ENCODE data around the gene TNS3. TPM values are rescaled to one million over a fixed set of nuclear protein-coding genes. Genes with fewer than 3 reads are reported as not detected.

The TNS3 gene
- total RNA-seq, 1 experiment from 2014 or later, result 533 TPM

- in situ Hi-C loops (cut with HindIII; ENCODE audit: low pct_unique_long_range_greater_than_20kb, low sequenced_read_pairs), result no loop called here
- no TSS peak for BruUV-seq (replicated peaks)
Observed at GRCh38 chr7:47244692-47245091, 337.2 kb downstream of the TNS3 start.

More at GRCh38 chr7:47244692-47245091, 337.2 kb downstream of the TNS3 start:
- Histone ChIP-seq H3K27me3 (ENCODE audit: control insufficient read depth, insufficient read depth, low read length) (no peaks in the 10 kb centered on the region; the same call in 1 of the 2 replicates), H3K36me3 (ENCODE audit: control insufficient read depth, insufficient read depth, low read length) (no peaks in the 10 kb centered on the region), H3K27ac (ENCODE audit: low read length) (no peak overlapping the region), H3K4me1 (ENCODE audit: control insufficient read depth, insufficient read depth, low read length) (no peaks in the 10 kb centered on the region), H3K9me3 (ENCODE audit: control insufficient read depth, insufficient read depth, low read depth, low read length) (no peaks in the 10 kb centered on the region), H3K4me3 (ENCODE audit: low read depth in 2 of 2, low read length in 2 of 2) (no peak overlapping the region)
- intact Hi-C loops (cut with micrococcal nuclease; ENCODE audit: unreplicated experiment), result no loop called here
- DNase-seq (ENCODE audit: low read depth, low spot score), result no peak
- ATAC-seq, result no peak
- CTCF ChIA-PET, result interaction anchor here (0.9 kb wide), 1 partner anchor 9 kb away, joined by 3 read pairs; no protein-coding TSS in a partner anchor
- TF ChIP-seq SIN3A (IDR thresholded peaks at IDR 0.05; ENCODE audit: borderline replicate concordance, insufficient read depth, low read depth, low read length), result no peak
- no peak for TF ChIP-seq TCF7L2 (IDR thresholded peaks at IDR 0.05; ENCODE audit: low read depth, low read length)
- TF ChIP-seq CTCF (IDR thresholded peaks at IDR 0.05), result no peak
- no peak for TF ChIP-seq REST (IDR thresholded peaks at IDR 0.05; ENCODE audit: insufficient read depth in 1 of 2, low read depth in 2 of 2, low read length in 1 of 2)
- no peak for TF ChIP-seq POLR2AphosphoS5 (IDR thresholded peaks at IDR 0.05; ENCODE audit: low read depth, low read length)
- POLR2A ChIA-PET, result no interaction called here
